ENCODE data around the gene SCRT2. TPM values are rescaled to one million over a fixed set of nuclear protein-coding genes. Genes with fewer than 3 reads are reported as not detected.

Gene SCRT2
- total and polyA plus RNA-seq, 2 of the 8 experiments (the other 6 are each of a cell fraction or from before 2014, with no cell fraction given) = 0.12 to 0.34 TPM

DNA sequence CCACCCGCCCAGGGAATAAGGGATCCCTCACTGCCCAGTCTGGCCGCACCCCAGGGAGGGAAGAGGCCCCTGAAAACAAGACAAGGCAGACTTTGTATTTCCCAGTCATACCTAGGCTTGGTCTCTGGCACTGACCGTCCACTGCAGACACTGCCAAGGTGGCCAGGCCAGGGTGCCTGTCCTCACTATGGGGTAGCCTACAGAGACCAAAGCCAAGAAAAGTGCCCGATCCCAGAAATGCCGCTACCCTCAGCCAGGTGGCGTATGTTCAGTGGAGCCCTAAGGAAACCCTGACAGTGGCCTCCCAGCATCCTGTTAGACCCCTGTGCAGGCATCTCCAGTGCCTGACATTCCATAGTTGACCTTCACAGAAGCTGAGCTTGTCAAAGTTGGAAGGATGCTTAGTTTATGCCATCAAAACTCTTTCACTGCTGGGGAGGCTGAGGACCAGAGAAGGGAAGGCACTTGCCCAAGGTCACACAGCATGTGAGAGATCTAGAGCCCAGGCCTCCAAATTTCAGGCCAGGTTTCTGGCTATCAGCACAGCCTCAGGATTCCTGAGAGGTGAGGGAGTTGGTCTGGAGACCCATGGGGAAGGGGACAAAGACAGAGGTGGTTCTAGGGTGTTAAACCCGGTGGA is 2.5 kb downstream of the SCRT2 start (continued):
- TF ChIP-seq RAD21 (IDR thresholded peaks at IDR 0.05 in 1 of 2, conservative IDR thresholded peaks at IDR 0.05 in 1 of 2; ENCODE audit: low read depth in 2 of 2, low read length in 2 of 2) = peak; percentile 35 to 66
